HG02970 (cell line): ENCODE measurements around the gene RAD51B.
"Not testable (repeated sequence)": the region's sequence is repeated elsewhere in the genome, so short reads cannot be mapped to it uniquely, and the experiment has no call there.

ENCODE experiments used
- ATAC-seq: cut with Tn5 transposase; IDR thresholded peaks from one replicate; pipeline ENCODE4 v1.9.1; 2021; ENCODE audit warnings: mild to moderate bottlenecking, moderate library complexity, moderate number of reproducible peaks; ENCODE audit not compliant: unreplicated experiment, low FRiP score

Gene RAD51B

DNA sequence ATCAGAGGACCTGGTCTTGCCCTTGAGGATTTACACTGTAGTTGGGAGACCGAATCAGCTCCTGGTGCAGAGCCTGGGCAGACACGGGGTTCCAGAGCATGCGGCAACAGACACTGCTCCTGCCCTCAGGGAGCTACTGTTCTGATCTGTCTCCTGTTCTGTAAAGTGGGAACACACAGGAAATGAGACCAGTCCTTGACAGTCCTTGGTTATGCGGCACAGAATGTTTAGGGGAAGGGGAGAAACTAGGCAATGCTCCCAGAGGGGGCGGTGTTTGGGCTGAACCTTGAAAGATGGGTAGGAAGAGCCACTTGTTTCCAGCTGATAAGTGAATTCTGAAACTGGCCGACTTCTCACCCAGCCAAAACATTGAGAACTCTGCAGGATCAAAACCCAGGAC, 840.9 kb downstream of the RAD51B start:
- no peak for ATAC-seq

DNA sequence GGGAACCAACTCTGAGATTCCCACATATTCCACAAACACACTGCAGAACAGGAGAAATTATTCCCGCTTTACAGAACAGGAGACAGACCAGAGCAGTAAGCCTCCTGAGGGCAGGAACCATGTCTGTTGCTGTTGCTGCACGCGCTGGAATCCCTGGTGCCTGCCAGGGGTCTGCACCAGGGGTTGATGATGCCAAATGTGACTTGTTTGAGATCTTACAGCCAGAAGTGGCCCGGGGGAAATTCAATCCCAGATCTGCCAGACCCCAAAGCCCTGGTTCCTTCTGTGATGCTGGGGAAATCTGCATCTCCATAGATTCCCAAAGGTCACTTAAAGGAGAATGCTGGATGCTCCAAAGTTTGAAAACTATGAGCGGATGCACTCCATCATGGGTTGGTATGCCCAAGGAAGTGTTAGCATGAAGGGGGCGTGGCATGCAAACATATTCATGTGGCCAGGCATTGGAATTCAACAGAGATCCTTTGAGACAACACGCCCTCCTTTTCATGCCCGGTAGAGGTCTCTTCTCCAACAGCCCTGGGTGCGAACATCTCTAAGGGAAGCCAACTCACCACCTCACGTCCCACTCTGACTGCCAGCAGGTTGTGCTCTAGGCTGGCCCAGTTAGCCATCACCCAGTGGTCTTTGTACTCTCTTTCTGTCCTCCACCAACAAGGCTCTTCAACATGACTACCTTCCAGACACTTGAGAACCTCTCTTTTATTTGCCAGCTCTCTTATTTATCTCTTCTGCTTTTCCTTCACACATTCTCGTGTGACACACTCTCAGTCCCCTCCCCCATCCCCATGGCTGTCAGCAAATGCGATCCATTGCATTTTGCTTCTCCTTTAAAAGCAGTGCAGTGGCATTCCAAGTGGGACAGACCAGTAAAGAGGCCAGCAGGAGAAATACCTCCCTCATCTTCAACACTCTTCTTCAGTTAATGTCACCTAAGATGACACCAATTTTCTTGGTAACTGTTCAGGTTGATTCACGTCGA, 841.9 kb downstream of the RAD51B start:
- no peak for ATAC-seq

DNA sequence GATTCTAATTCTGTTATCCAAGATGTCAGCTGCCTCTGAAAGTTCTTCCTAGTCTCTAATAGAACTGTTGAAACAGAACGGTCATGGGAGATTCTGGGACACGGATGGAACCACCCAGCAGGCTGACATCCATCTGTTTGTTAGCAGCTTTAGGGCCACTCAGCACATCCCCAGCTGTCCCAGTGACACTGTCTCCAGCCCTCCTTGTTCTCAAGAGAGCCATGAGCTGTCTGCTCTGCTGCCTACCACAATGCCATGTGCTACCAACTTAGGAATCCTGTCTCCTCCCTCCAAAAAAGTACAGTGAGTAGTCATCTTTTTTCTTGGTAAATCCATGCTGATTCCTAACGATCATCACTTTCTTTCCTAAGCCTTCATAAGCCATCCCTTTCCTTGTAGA, 842.8 kb downstream of the RAD51B start:
- ATAC-seq, result no peak

DNA sequence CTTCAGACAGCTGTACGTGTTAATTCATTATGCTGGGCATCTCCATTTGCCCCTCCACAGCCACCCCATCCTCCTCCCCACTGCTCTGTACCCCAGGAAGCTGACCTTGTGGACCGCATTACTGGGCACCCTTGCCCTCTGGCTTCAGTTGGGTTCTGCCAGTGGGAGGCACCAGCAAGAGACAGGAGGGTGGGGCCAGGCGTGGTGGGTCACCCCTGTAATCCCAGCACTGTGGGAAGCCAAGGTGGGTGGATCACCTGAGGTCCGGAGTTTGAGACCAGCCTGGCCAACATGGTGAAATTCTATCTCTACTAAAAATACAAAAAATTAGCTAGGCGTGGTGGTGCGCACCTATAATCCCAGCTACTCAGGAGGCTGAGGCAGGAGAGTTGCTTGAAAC, 843.2 kb downstream of the RAD51B start:
- not testable (repeated sequence) for ATAC-seq

DNA sequence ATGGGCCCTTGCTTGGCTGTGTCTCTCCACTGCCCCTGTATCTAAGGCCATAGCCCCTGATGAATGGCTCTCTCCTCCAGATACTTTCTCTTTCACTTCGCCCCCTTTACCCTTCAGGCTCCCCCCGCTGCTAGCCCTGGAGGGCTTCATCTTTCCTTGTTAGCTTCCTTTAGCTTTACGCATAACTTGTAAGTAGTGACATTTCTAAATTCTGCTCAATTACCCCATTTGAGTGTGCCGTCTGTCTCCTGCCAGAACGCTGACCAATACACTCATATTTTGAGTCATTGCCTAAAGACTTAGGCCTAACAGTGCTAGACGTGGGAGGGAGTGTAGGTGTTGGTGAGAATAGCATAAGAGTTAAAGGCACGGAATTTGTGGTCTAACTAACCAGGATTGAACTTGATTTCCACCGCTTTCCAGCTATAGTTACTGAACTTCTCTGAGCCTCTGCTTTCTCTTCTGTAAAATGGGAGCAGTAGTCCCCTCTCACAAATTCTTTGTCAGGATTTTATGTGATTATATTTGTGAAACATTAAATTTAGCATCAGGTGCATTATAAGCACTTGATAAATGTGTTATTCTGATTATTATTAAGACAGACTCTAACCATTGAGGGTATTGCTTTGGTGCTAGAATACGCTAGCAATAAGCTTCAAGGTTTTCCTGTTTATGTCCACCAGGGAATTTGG, 844.0 kb downstream of the RAD51B start:
- ATAC-seq, result no peak

DNA sequence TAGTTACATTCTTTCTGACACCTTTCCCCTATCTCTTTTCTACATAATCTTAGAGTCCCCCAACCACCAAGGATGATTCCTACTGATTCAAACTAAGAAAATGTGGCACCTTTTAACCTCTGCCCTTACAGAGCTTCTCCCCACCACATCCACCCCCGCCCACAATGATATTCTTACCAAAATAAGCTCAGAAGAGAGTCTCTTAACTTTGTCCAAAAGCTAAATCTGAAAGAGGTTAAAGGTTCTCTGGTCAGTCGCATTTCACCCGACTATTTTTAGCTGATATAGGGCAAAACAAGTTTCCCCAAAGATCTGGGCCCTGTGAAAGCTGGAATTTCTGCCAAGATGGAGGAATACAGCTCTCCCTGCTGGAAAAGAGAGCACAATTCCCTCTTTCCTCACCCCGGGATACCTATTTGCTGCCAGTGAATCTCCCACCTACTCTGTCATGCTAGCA, 844.7 kb downstream of the RAD51B start:
- ATAC-seq, result no peak

DNA sequence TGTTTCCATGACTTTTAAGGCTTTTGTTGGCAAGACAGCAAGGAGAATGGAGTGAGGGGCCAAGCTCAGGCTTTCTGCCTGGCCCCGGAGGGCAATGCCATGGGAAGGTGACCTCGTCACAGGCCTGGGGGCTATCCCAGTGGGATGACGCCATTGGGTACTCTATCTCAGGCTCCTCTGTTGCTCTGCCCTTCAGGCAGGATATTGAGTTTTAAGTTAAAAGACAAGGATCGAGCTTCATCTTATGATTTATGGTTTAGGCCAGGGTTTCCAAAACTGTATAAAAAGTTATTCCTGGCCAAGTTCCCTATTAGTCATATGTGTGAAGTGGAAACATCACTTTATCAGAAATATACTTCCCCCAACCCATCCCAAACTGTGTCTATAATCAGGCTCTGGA, 845.6 kb downstream of the RAD51B start:
- ATAC-seq, result no peak

DNA sequence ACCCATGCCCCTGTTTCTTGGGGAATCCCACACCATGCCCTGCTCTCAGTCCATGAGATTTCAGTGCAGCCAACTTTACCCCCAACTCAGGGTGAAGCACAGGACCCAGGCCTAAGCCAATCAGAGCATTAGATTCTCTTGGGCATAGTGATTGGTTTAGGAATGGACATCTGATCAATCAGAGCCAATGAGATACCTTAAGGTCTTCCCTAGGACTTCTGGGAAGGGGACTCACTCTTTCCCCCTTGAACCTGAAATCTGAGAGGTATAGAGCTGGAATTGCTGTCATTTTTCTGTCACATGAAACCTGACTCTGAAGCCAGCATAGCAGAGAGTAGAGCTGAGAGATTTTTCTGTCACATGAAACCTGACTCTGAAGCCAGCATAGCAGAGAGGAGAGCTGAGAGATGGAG, 846.2 kb downstream of the RAD51B start:
- ATAC-seq, result no peak

DNA sequence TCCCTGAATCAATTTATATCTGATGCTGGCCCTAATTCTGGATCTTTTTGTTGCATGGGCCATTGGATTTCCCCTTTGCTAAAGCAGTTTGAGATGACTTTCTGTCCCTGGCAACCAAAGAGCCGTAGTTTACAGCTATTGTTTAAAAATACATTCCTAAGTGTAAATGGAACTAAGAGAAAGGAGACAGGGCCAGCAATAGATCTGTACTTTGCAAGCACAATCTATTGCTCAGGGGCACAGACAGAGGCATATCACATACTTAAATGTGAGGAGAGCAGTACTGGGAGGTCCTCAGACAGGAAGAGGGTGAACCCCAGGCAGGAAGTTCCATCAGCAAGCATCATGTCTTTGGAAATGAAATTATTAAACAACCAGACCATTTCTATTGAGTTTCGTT, 846.7 kb downstream of the RAD51B start:
- no peak for ATAC-seq

DNA sequence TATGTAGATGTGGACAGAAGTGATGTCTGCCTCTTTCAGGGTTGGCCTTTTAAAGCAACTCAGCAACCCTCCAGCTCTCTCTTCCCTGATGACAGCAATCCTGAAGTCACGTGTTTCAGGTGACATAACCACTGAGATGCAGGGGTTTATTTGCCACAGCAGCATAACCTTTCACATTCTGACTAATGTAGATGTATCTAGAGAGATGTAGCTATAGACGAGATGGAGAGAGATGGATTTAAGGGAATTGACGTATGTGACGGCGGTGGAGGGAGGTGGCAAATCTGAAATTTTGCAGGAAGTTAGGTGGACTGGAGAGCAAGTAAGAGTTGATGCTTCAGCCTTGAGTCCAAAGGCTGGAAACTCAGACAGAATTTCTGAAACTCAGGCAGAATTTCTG, 847.3 kb downstream of the RAD51B start:
- ATAC-seq, result no peak

DNA sequence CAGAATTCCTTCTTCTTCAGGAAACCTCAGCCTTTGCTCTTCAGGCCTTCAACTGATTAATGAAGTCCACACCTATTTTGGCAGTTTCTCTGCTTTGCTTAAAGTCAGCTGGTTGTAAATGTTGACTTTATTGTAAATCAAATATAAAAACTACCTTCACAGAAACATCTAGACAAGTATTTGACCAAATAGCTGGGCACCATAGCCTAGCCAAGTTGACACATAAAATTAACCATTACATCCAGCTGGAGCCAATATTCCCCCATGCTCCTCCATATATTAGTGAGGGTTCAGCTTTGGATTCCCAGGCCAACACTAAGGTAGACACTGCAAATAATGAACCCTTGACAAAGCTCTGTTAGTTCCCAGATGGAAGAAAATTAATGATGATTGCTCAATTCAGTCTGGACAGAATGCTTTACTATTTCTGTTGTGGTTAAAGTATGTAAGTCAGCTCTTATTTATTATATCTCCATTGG, 847.8 kb downstream of the RAD51B start:
- no peak for ATAC-seq

DNA sequence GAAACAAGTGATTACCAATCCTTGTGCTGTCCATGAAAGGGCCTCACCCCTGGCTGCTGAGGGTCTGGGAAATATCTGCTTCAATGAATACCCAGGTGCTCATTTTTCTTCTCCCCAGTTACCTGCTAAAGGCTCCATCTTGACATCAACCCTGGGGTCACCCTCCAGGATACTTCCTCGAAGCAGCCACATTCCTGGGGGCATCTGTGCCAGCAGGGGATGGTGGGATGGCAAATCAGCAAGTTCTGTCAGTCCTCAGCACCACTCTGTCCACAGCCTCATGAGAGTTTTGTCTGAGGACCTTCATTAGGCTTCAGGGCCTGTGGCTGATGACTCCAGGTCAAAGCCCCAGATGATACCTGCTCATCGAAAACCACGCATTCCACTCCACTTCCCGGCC, 848.4 kb downstream of the RAD51B start:
- no peak for ATAC-seq

DNA sequence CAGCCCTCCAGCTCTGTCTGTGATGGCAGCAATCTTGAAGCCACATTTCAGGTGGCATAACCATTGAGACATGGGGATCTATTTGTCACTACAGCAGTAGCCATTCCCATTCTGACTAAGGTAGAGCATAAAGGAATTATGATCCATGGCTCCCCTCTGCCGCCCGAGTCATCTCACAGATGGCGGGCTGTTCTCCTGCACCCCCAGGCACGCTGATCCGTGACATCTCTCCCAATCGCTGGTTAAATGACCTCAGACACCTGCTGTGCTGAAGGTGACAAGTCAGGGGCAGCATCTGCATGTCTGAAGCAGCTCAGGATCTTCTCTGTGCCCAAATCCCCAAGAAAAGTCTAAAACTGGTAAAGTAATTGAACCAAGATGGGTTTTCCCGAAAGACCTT, 849.0 kb downstream of the RAD51B start:
- no peak for ATAC-seq

DNA sequence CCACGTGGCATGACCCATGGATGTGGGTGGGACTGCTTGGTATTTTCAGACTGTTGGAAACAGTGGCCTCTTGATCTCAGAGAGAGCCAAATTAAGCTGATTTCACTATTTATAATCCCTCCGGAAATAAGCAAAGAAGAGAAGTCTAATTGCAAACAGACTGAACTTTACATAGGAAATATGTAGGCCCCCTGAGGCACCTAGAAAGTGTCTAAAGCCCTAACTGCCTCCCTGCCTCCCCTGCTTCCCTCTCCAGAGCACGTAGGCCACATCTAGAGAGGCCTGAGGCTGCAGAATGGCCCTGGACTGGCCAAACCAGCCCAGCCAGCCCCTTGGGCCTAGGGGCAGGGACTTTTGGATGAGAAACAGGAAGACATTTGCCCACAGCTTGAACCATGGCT, 849.5 kb downstream of the RAD51B start:
- no peak for ATAC-seq

DNA sequence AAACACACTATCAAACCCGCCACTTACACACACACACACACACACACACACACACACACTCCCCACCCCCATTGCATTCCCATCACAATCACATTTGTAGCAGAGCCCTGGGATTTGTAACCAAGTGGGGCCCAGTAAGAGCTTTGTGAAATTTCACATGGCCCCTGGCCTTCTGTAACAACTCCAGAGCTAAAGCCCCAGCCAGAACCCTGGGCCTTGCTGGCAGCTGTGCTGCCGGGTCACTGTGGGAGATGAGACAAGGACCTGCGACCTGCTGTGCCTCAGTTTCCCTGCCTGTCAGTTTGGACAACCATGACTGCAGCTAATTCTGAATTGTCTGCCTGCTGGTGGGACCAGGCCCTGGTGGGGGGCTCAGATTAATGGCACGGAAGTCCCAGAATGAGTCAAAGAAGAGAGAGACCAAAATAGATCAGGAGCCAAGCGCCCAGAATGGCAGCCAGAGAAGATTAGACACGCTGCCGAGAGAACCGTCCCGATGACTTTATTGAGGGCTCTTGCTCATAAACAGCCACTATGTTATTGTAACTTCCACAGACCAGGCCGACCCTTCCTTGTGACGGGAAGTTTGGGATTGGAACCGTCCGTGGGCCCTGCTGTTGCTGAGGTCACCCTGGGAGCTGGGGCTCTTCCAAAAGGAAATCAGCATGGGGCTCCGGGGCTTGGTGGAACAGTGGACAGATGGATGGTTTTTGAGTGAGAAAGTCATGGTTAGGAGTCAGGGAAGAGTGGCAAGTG, 850.2 kb downstream of the RAD51B start:
- no peak for ATAC-seq

DNA sequence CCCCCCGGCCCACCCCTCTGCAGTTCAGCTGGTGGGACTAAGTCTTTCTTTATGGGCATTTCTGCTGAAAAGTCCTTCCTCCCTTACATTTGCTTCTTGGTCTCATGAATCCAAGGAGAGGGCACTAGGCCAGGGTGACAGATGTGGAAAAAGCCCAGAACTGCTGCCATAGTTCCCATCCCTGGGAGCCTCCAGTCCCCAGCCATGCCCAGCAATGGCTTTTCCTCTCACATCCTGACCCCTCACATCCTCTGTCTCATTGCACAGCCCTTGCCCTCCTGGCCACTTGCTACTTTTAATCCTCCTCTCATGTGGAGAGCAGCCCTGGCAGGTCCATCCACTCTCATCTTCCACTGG, 850.8 kb downstream of the RAD51B start:
- no peak for ATAC-seq

DNA sequence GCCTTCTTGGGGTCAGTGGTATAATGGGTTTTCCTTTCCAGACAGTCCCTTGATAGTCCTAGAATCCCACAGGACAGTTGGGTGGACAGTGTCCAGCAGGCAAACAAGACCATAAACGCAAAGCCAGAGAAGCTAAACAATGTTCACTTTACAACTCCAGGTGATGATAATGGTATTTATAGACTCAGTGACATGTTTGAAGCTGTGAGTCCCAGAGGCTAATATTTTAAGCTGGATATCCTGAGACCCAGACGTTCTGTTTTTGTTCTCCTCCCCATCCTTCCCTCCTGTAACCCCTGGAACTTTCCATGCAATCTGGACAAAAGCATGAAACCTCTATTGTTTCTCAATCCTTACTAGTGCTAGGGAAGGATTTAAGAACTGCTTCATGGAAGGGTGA, 852.3 kb downstream of the RAD51B start:
- no peak for ATAC-seq

DNA sequence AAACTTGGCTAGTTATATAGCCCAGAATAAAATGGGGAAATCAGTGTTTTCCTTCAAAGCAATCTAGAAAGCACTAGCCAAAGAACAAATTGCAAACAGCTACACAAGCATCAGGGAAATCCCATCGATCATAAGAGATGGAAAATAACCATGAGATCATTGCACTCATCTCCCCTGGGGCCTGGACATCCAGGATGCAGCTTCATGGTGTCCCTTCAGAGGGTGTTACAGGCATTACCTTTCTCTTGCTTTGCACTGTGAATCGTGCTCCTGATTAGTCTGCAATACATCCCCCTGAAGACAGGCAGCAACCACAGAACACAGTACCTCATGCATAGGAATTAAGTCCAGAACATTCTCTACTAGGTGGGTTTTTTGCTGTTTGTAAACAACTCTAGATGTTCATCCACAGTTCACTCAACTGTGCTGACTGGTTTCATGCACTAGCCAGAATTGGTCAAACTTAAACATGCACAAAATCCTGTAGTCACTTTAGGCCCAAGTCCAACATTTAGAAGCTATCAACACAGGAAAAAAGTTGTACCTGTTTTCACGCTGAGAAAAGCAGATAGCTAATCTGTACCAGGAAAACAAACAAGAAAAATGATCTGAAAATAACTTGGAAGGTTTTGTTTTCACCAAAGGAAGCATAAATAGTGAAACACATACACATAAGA, 853.2 kb downstream of the RAD51B start:
- ATAC-seq, result no peak

DNA sequence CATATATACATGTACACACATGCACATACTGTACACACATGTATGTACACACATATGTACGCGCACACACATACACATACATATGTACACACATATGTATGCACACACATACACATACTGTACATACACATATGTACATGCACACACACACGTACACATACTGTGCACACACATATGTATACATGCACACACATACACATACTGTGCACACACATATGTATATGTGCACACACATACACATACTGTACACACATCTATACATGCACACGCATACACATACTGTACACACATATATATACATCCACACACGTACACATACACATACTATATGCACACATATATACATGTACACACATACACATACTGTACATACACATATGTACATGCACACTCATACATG, 853.9 kb downstream of the RAD51B start:
- ATAC-seq, result no peak

DNA sequence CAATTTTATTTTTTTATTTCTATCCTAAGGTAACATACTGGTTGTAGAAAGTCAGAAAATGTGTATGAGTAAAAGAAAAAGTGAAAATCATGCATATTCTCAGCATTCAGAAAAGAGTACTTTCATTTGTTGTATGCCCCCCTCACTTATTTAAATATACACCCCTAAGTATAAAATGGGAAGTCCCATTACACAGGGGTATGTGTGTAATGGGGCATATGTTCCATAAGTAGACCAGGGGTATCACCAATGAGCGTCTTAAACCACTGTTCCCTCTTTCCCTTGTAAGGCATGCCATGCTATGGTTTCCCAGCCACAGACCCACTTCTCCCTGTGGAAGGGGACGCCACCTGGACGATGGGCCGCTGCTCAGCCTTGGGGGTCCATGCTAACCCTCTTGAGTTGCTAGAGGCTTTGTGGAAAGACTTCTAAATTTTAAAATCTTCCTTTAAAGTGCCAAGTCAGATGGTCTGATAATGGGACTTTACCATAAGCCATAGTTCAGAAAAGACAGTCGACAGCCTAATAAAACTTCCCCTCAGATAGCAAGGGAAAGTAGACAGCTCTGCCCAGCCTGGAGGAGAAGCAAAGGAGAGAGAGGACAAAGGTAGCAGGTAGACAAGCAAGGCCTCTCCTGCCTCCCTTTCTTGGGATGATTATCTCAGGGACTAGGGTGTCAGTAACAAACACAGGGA, 855.1 kb downstream of the RAD51B start:
- ATAC-seq, result no peak
